C4-2B (cell line): Measurements from ENCODE around the gene PCDHB10.
"Not testable (repeated sequence)": the region's sequence is repeated elsewhere in the genome, so short reads cannot be mapped to it uniquely, and the experiment has no call there.

ENCODE experiments used
- H3K27ac ChIP-seq: fragments of 450-650 bp; 2 replicates; pipeline ENCODE4 v1.5.1; 2017
- CTCF ChIP-seq: fragments of 450-650 bp; conservative IDR thresholded peaks from 2 replicates; pipeline ENCODE4 v1.5.1; 2017; ENCODE audit warnings: mild to moderate bottlenecking
- ZFX ChIP-seq: fragments of 450-650 bp; IDR thresholded peaks from 2 replicates; pipeline ENCODE4 v1.6.1; 2017

PCDHB10 gene

GRCh38 chr5:141172381-141173204, 19.6 kb upstream of the PCDHB10 start, which contains the start of gene PCDHB7:
Gene PCDHB7, plus strand, starts transcription at chr5:141172644. Its CDS starts 192 bp downstream, at chr5:141172836.
- H3K27ac ChIP-seq: no peak within 1 kb of the TSS
- TF ChIP-seq CTCF (peak; percentile 81), ZFX (no peak)

- H3K27ac ChIP-seq: not testable (repeated sequence)
These were observed 17.7 kb upstream of the PCDHB10 start for GRCh38 chr5:141174291-141175104.

GRCh38 chr5:141175933-141176332, 16.2 kb upstream of the PCDHB10 start:
- H3K27ac ChIP-seq: no peak overlapping the region
- no peak for TF ChIP-seq ZFX
- TF ChIP-seq CTCF: no peak

- peak; percentile 40 for TF ChIP-seq CTCF
- not testable (repeated sequence) for H3K27ac ChIP-seq
These were observed 14.5 kb upstream of the PCDHB10 start, which contains the start of gene PCDHB8 for GRCh38 chr5:141177577-141178191. Gene PCDHB8, plus strand, starts transcription at chr5:141177790. Its CDS starts 245 bp downstream, at chr5:141178035.

- H3K27ac ChIP-seq: not testable (repeated sequence)
These were observed 12.8 kb upstream of the PCDHB10 start for GRCh38 chr5:141179371-141179770.

- H3K27ac ChIP-seq: not testable (repeated sequence)
These were observed 12.3 kb upstream of the PCDHB10 start for GRCh38 chr5:141179876-141180275.

- no peak for TF ChIP-seq ZFX
- no peak for TF ChIP-seq CTCF
- H3K27ac ChIP-seq: no peak overlapping the region
These were observed 11.8 kb upstream of the PCDHB10 start for GRCh38 chr5:141180313-141180712.

- TF ChIP-seq CTCF (peak; percentile 63), ZFX (no peak)
- no peak within 1 kb of the TSS for H3K27ac ChIP-seq
These were observed 9.9 kb upstream of the PCDHB10 start, which contains the start of gene PCDHB16 for GRCh38 chr5:141182248-141182647. Gene PCDHB16, plus strand, starts transcription at chr5:141182387. Its CDS starts 173 bp downstream, at chr5:141182560.

- not testable (repeated sequence) for H3K27ac ChIP-seq
These were observed 7.9 kb upstream of the PCDHB10 start for GRCh38 chr5:141184117-141184855.
